Measurements from ENCODE around the gene LRIT1.

Gene LRIT1

GRCh38 chr10:84256510-84257342 lies 15.4 kb upstream of the LRIT1 start:
- Histone ChIP-seq H3K27me3 (no peaks in the 10 kb centered on the region), H3K27ac (no peak overlapping the region), H3K4me2 (no peak overlapping the region), H3K9ac (no peak overlapping the region), H3K9me3 (no peaks in the 10 kb centered on the region), H4K20me1 (no peaks in the 10 kb centered on the region), H3K4me3 (no peak overlapping the region), H3K4me1 (no peaks in the 10 kb centered on the region), H3K36me3 (no peaks in the 10 kb centered on the region)
- no peak for TF ChIP-seq Cebpa-rat (IDR thresholded peaks at IDR 0.05)

GRCh38 chr10:84254552-84255478 lies 13.5 kb upstream of the LRIT1 start:
- no peak for TF ChIP-seq Cebpa-rat (IDR thresholded peaks at IDR 0.05)
- Histone ChIP-seq H3K9ac (no peak overlapping the region), H3K27me3 (no peaks in the 10 kb centered on the region), H3K27ac (no peak overlapping the region), H3K4me3 (no peak overlapping the region), H3K9me3 (no peaks in the 10 kb centered on the region), H3K4me1 (no peaks in the 10 kb centered on the region), H3K4me2 (no peak overlapping the region), H4K20me1 (no peaks in the 10 kb centered on the region), H3K36me3 (no peaks in the 10 kb centered on the region)

GRCh38 chr10:84248794-84249193 lies 7.4 kb upstream of the LRIT1 start:
- Histone ChIP-seq H3K27me3 (no peaks in the 10 kb centered on the region), H3K9ac (no peak overlapping the region), H3K4me3 (no peak overlapping the region), H4K20me1 (no peaks in the 10 kb centered on the region), H3K27ac (no peak overlapping the region), H3K4me1 (no peaks in the 10 kb centered on the region), H3K36me3 (no peaks in the 10 kb centered on the region), H3K9me3 (no peaks in the 10 kb centered on the region), H3K4me2 (no peak overlapping the region)
- no peak for TF ChIP-seq Cebpa-rat (IDR thresholded peaks at IDR 0.05)

- Histone ChIP-seq H3K4me3 (no peak overlapping the region), H3K9me3 (no peaks in the 10 kb centered on the region), H4K20me1 (no peaks in the 10 kb centered on the region), H3K9ac (no peak overlapping the region), H3K4me1 (no peaks in the 10 kb centered on the region), H3K4me2 (no peak overlapping the region), H3K27ac (no peak overlapping the region), H3K36me3 (no peaks in the 10 kb centered on the region), H3K27me3 (no peaks in the 10 kb centered on the region)
- TF ChIP-seq Cebpa-rat (IDR thresholded peaks at IDR 0.05) = no peak
These were observed 6.2 kb upstream of the LRIT1 start for GRCh38 chr10:84247496-84247895.

GRCh38 chr10:84244651-84245270 lies 3.4 kb upstream of the LRIT1 start, which contains the start of gene RGR:
Gene RGR, plus strand, starts transcription at chr10:84245053. Its CDS starts 38 bp downstream, at chr10:84245091.
- Histone ChIP-seq H3K36me3 (no peaks in the 10 kb centered on the region), H3K27ac (no peak within 1 kb of the TSS), H3K4me2 (no peak within 1 kb of the TSS), H3K9me3 (no peaks in the 10 kb centered on the region), H3K4me1 (no peaks in the 10 kb centered on the region), H3K9ac (no peak within 1 kb of the TSS), H3K4me3 (no peak within 1 kb of the TSS), H4K20me1 (no peaks in the 10 kb centered on the region), H3K27me3 (no peaks in the 10 kb centered on the region)
- no peak for TF ChIP-seq Cebpa-rat (IDR thresholded peaks at IDR 0.05)

- H3K4me2 ChIP-seq = no peak overlapping the region
These were observed 2.4 kb upstream of the LRIT1 start for GRCh38 chr10:84243759-84244158.

GRCh38 chr10:84238909-84239308 lies 2.4 kb downstream of the LRIT1 start:
- TF ChIP-seq Cebpa-rat (IDR thresholded peaks at IDR 0.05) = no peak
- Histone ChIP-seq H3K4me2 (no peak overlapping the region), H3K27ac (no peak overlapping the region), H3K4me3 (no peak overlapping the region), H3K9ac (no peak overlapping the region), H3K9me3 (peaks cover 7% of the 10 kb centered on the region; the same call in 1 of the 2 replicates), H3K36me3 (no peaks in the 10 kb centered on the region), H3K4me1 (no peaks in the 10 kb centered on the region), H3K27me3 (no peaks in the 10 kb centered on the region), H4K20me1 (no peaks in the 10 kb centered on the region)

More at GRCh38 chr10:84243759-84244158, 2.4 kb upstream of the LRIT1 start:
- Histone ChIP-seq H3K9ac (no peak overlapping the region), H3K4me1 (no peaks in the 10 kb centered on the region), H4K20me1 (no peaks in the 10 kb centered on the region), H3K36me3 (no peaks in the 10 kb centered on the region), H3K4me3 (no peak overlapping the region), H3K27ac (no peak overlapping the region), H3K27me3 (no peaks in the 10 kb centered on the region), H3K9me3 (no peaks in the 10 kb centered on the region)
- no peak for TF ChIP-seq Cebpa-rat (IDR thresholded peaks at IDR 0.05)

GRCh38 chr10:84237199-84238051 lies 3.9 kb downstream of the LRIT1 start:
- H3K4me1 ChIP-seq = no peaks in the 10 kb centered on the region
- no peaks in the 10 kb centered on the region for H4K20me1 ChIP-seq
- TF ChIP-seq Cebpa-rat (IDR thresholded peaks at IDR 0.05) = no peak
- H3K4me3 ChIP-seq = no peak overlapping the region
- no peaks in the 10 kb centered on the region for H3K27me3 ChIP-seq
- H3K9me3 ChIP-seq = peaks cover 7% of the 10 kb centered on the region; the same call in 1 of the 2 replicates
- H3K36me3 ChIP-seq = no peaks in the 10 kb centered on the region
- H3K27ac ChIP-seq = no peak overlapping the region
- no peak overlapping the region for H3K4me2 ChIP-seq
- no peak overlapping the region for H3K9ac ChIP-seq

- H3K27me3 ChIP-seq = no peaks in the 10 kb centered on the region
- TF ChIP-seq Cebpa-rat (IDR thresholded peaks at IDR 0.05) = no peak
- no peak overlapping the region for H3K4me2 ChIP-seq
These were observed 4.5 kb downstream of the LRIT1 start for GRCh38 chr10:84236807-84237198.

More at GRCh38 chr10:84236807-84237198, 4.5 kb downstream of the LRIT1 start:
- Histone ChIP-seq H3K9ac (no peak overlapping the region), H3K9me3 (peaks cover 7% of the 10 kb centered on the region; the same call in 1 of the 2 replicates), H4K20me1 (no peaks in the 10 kb centered on the region), H3K4me1 (no peaks in the 10 kb centered on the region), H3K4me3 (no peak overlapping the region), H3K27ac (no peak overlapping the region), H3K36me3 (no peaks in the 10 kb centered on the region)
